Hepatocyte (in vitro differentiated cells): ENCODE data around the gene HOXA1. TPM values are rescaled to one million over a fixed set of nuclear protein-coding genes. Genes with fewer than 3 reads are reported as not detected.
A peak's percentile ranks its signal among the peaks of the same experiment; 100 is the strongest.

Experiments
- DNase-seq: peaks from one replicate; pipeline ENCODE4 v3.0.0-alpha.2; 2016; ENCODE audit warnings: low spot score
- H2AFZ ChIP-seq: fragments of 200-600 bp; sonication (generic); 2 replicates; pipeline ENCODE4 v1.6.0; 2016; ENCODE audit warnings: antibody characterized with exemption, mild to moderate bottlenecking
- H3K27ac ChIP-seq: fragments of 200-600 bp; sonication (generic); 2 replicates; pipeline ENCODE4 v1.5.1; 2016; ENCODE audit warnings: mild to moderate bottlenecking
- H3K27me3 ChIP-seq: fragments of 200-600 bp; sonication (generic); 2 replicates; pipeline ENCODE4 v1.6.1; 2016
- H3K36me3 ChIP-seq: fragments of 200-600 bp; sonication (generic); replicated peaks from 2 replicates; pipeline ENCODE4 v1.5.1; 2016; ENCODE audit warnings: low read depth; ENCODE audit not compliant: insufficient read depth
- H3K4me1 ChIP-seq: fragments of 200-600 bp; sonication (generic); 2 replicates; pipeline ENCODE4 v1.5.1; 2016; ENCODE audit warnings: mild to moderate bottlenecking, moderate library complexity; ENCODE audit not compliant: insufficient read depth
- H3K4me2 ChIP-seq: fragments of 200-600 bp; sonication (generic); 2 replicates; pipeline ENCODE4 v1.6.0; 2016
- H3K4me3 ChIP-seq: fragments of 200-600 bp; sonication (generic); 2 replicates; pipeline ENCODE4 v1.5.1; 2016; ENCODE audit warnings: mild to moderate bottlenecking
- H3K79me2 ChIP-seq: fragments of 200-600 bp; sonication (generic); 2 replicates; pipeline ENCODE4 v1.6.0; 2017; ENCODE audit warnings: mild to moderate bottlenecking
- H3K9me2 ChIP-seq: fragments of 200-600 bp; sonication (generic); replicated peaks from 2 replicates; pipeline ENCODE4 v1.6.0; 2017; ENCODE audit warnings: mild to moderate bottlenecking; ENCODE audit not compliant: insufficient read depth
- H3K9me3 ChIP-seq: fragments of 200-600 bp; sonication (generic); 2 replicates; pipeline ENCODE4 v1.5.1; 2016; ENCODE audit warnings: low read depth, mild to moderate bottlenecking
- H4K20me1 ChIP-seq: fragments of 200-600 bp; sonication (generic); 2 replicates; pipeline ENCODE4 v1.6.0; 2016; ENCODE audit warnings: mild to moderate bottlenecking; ENCODE audit not compliant: insufficient read depth, poor library complexity, severe bottlenecking
- CTCF ChIP-seq: fragments of 200-600 bp; sonication (generic); IDR thresholded peaks from 2 replicates; pipeline ENCODE4 v1.5.1; 2016; ENCODE audit warnings: antibody characterized with exemption, mild to moderate bottlenecking; ENCODE audit not compliant: poor library complexity
- EZH2 ChIP-seq: fragments of 200-600 bp; sonication (generic); IDR thresholded peaks from 2 replicates; pipeline ENCODE4 v1.6.1; 2016; ENCODE audit warnings: antibody characterized with exemption, mild to moderate bottlenecking, borderline replicate concordance
- EZH2phosphoT487 ChIP-seq: fragments of 200-600 bp; sonication (generic); IDR thresholded peaks from one replicate; pipeline ENCODE4 v1.6.1; 2018; ENCODE audit warnings: antibody characterized with exemption, mild to moderate bottlenecking, low read depth, moderate library complexity; ENCODE audit not compliant: unreplicated experiment, severe bottlenecking
- WGBS: methylation state at CpG from one replicate; pipeline ENCODE4 v1.1.6; 2016; ENCODE audit warnings: low lambda C conversion rate; ENCODE audit errors: missing lambda C conversion rate; 5-methylcytosine and 5-hydroxymethylcytosine counted together
- polyA plus RNA-seq: library from polyadenylated mRNA; unstranded; fragments of >200 nt; fragmentation: Nextera tagmentation; extraction: Ambion mirVana; gene quantifications from 2 replicates; pipeline ENCODE4 v1.2.1, GENCODE V29; 2016
- total RNA-seq: library from RNA; depleted of rRNA; stranded (reverse); fragments of >200 nt; gene quantifications from 2 replicates; pipeline ENCODE4 v1.2.3, GENCODE V29; 2014

Gene HOXA1
- total and polyA plus RNA-seq, 2 experiments from 2014 or later = 0.25 to 0.30 TPM

GRCh38 chr7:27129729-27130539, 34.1 kb upstream of the HOXA1 start:
- Histone ChIP-seq H3K9me3 (no peaks in the 10 kb centered on the region), H3K4me3 (peak overlapping the region; percentile 80), H3K9me2 (no peaks in the 10 kb centered on the region), H2AFZ (no peak overlapping the region), H3K4me1 (peaks cover 6% of the 10 kb centered on the region), H3K27me3 (peaks cover 88% of the 10 kb centered on the region), H3K36me3 (no peaks in the 10 kb centered on the region), H4K20me1 (no peaks in the 10 kb centered on the region), H3K79me2 (no peaks in the 10 kb centered on the region), H3K4me2 (peak overlapping the region; percentile 92), H3K27ac (no peak overlapping the region)
- DNase-seq = peak; percentile 53
- peak; percentile 11 for TF ChIP-seq CTCF
- peak; percentile 32 for TF ChIP-seq EZH2phosphoT487
- no peak for TF ChIP-seq EZH2
- 9% methylated on average over 39 of the region's 72 CpGs for WGBS

GRCh38 chr7:27128776-27129728, 33.3 kb upstream of the HOXA1 start:
- TF ChIP-seq EZH2 (peak; percentile 45), EZH2phosphoT487 (no peak)
- no peak overlapping the region for H2AFZ ChIP-seq
- 36% methylated on average over 26 of the region's 28 CpGs for WGBS
- DNase-seq = no peak
- H3K27ac ChIP-seq = no peak overlapping the region
- H3K9me3 ChIP-seq = no peaks in the 10 kb centered on the region
- no peaks in the 10 kb centered on the region for H3K9me2 ChIP-seq
- H3K4me1 ChIP-seq = peaks cover 6% of the 10 kb centered on the region
- H3K4me3 ChIP-seq = no peak overlapping the region
- peaks cover 88% of the 10 kb centered on the region for H3K27me3 ChIP-seq
- H3K79me2 ChIP-seq = no peaks in the 10 kb centered on the region
- no peaks in the 10 kb centered on the region for H3K36me3 ChIP-seq
- no peaks in the 10 kb centered on the region for H4K20me1 ChIP-seq
- H3K4me2 ChIP-seq = peak overlapping the region; percentile 92

- no peak overlapping the region for H3K4me2 ChIP-seq
- no peak overlapping the region for H2AFZ ChIP-seq
- TF ChIP-seq EZH2 = no peak
- TF ChIP-seq EZH2phosphoT487 = no peak
- no peaks in the 10 kb centered on the region for H3K9me3 ChIP-seq
- no peak overlapping the region for H3K27ac ChIP-seq
- H3K27me3 ChIP-seq = peaks cover 88% of the 10 kb centered on the region
- WGBS = 40% methylated on average over 2 of the region's 2 CpGs
- H3K36me3 ChIP-seq = no peaks in the 10 kb centered on the region
- no peak for DNase-seq
- H3K4me1 ChIP-seq = peaks cover 13% of the 10 kb centered on the region
- H3K9me2 ChIP-seq = no peaks in the 10 kb centered on the region
- H4K20me1 ChIP-seq = no peaks in the 10 kb centered on the region
- no peak overlapping the region for H3K4me3 ChIP-seq
- peaks cover 6% of the 10 kb centered on the region for H3K79me2 ChIP-seq
Measured at GRCh38 chr7:27128034-27128433, 32.2 kb upstream of the HOXA1 start.

GRCh38 chr7:27126596-27127327, 31.0 kb upstream of the HOXA1 start:
- Histone ChIP-seq H3K27me3 (peaks cover 89% of the 10 kb centered on the region), H3K27ac (no peak overlapping the region), H3K4me1 (peaks cover 13% of the 10 kb centered on the region), H3K4me3 (no peak overlapping the region), H3K9me3 (no peaks in the 10 kb centered on the region), H3K9me2 (no peaks in the 10 kb centered on the region), H2AFZ (no peak overlapping the region), H3K4me2 (no peak overlapping the region), H3K36me3 (no peaks in the 10 kb centered on the region), H4K20me1 (no peaks in the 10 kb centered on the region), H3K79me2 (peaks cover 6% of the 10 kb centered on the region)
- no peak for DNase-seq
- TF ChIP-seq CTCF (no peak), EZH2 (no peak), EZH2phosphoT487 (no peak)
- WGBS = 18% methylated on average over 3 of the region's 3 CpGs
